Liver (tissue), 9 donors: ENCODE data around the gene NPAS4. TPM values are rescaled to one million over a fixed set of nuclear protein-coding genes. Genes with fewer than 3 reads are reported as not detected.

ENCODE experiments used
- DNase-seq: peaks from one replicate; pipeline ENCODE4 v3.0.0-alpha.2; 2017; ENCODE audit warnings: low spot score
- H3K27ac ChIP-seq, 2 donors: one replicate each; pipeline ENCODE4 v1.7.0; 2013; ENCODE audit warnings: inconsistent platforms in 2 of 2, low read length in 2 of 2, control low read depth in 1 of 2, low read depth in 1 of 2, mild to moderate bottlenecking in 1 of 2
- H3K27me3 ChIP-seq, 4 donors: one replicate each; pipeline versions ENCODE4 v1.6.1 to v1.7.0; 2013; ENCODE audit warnings: low read length in 3 of 4, inconsistent platforms in 1 of 4, mild to moderate bottlenecking in 1 of 4, moderate library complexity in 1 of 4; ENCODE audit not compliant: control insufficient read depth in 4 of 4, insufficient read depth in 4 of 4
- H3K36me3 ChIP-seq, 4 donors: one replicate each; pipeline versions ENCODE4 v1.6.1 to v1.7.0; 2013; ENCODE audit warnings: low read length in 3 of 4, mild to moderate bottlenecking in 3 of 4, low read depth in 1 of 4, moderate library complexity in 1 of 4; ENCODE audit not compliant: control insufficient read depth in 4 of 4, insufficient read depth in 3 of 4
- H3K4me1 ChIP-seq, 4 donors: one replicate each; pipeline versions ENCODE4 v1.6.1 to v1.7.0; 2013; ENCODE audit warnings: low read length in 3 of 4, mild to moderate bottlenecking in 3 of 4, moderate library complexity in 1 of 4; ENCODE audit not compliant: control insufficient read depth in 4 of 4, insufficient read depth in 4 of 4
- H3K4me3 ChIP-seq, 3 donors: one replicate each; pipeline versions ENCODE4 v1.6.1 to v1.7.0; 2013; ENCODE audit warnings: low read length in 3 of 3, control low read depth in 1 of 3, low read depth in 1 of 3, mild to moderate bottlenecking in 1 of 3
- H3K9ac ChIP-seq, 2 donors: one replicate each; pipeline ENCODE4 v1.7.0; 2013; ENCODE audit warnings: low read length in 2 of 2, mild to moderate bottlenecking in 2 of 2, moderate library complexity in 2 of 2, control low read depth in 1 of 2, low read depth in 1 of 2
- H3K9me3 ChIP-seq, 4 donors: one replicate each; pipeline versions ENCODE4 v1.6.1 to v1.7.0; 2013; ENCODE audit warnings: low read length in 3 of 4; ENCODE audit not compliant: control insufficient read depth in 4 of 4
- EGR1 ChIP-seq, 2 donors: IDR thresholded peaks; 2 replicates each; pipeline ENCODE4 v1.6.1; 2016 to 2018; ENCODE audit warnings: antibody characterized with exemption in 2 of 2, low read depth in 2 of 2
- FOXA1 ChIP-seq: IDR thresholded peaks from 2 replicates; pipeline ENCODE4 v1.6.1; 2016; ENCODE audit warnings: antibody characterized with exemption
- FOXA2 ChIP-seq: IDR thresholded peaks from 2 replicates; pipeline ENCODE4 v1.6.1; 2016; ENCODE audit warnings: antibody characterized with exemption
- GABPA ChIP-seq, 2 donors: IDR thresholded peaks in 1 of 2; conservative IDR thresholded peaks in 1 of 2; 2 replicates each; pipeline ENCODE4 v1.6.1; 2016; ENCODE audit warnings: antibody characterized with exemption in 2 of 2, mild to moderate bottlenecking in 1 of 2, moderate library complexity in 1 of 2
- HNF4A ChIP-seq, 2 donors: conservative IDR thresholded peaks; 2 replicates each; pipeline ENCODE4 v1.6.1; 2016; ENCODE audit warnings: antibody characterized with exemption in 2 of 2, mild to moderate bottlenecking in 2 of 2
- HNF4G ChIP-seq: IDR thresholded peaks from 2 replicates; pipeline ENCODE4 v1.6.1; 2016; ENCODE audit warnings: antibody characterized with exemption
- JUND ChIP-seq, 2 donors: IDR thresholded peaks; 2 replicates each; pipeline ENCODE4 v1.6.1; 2016; ENCODE audit warnings: antibody characterized with exemption in 2 of 2
- NR2F2 ChIP-seq: IDR thresholded peaks from 2 replicates; pipeline ENCODE4 v1.6.1; 2016; ENCODE audit warnings: antibody characterized with exemption
- RAD21 ChIP-seq, 2 donors: IDR thresholded peaks; 2 replicates each; pipeline ENCODE4 v1.6.1; 2016; ENCODE audit warnings: antibody characterized with exemption in 2 of 2, mild to moderate bottlenecking in 2 of 2
- RXRA ChIP-seq, 2 donors: IDR thresholded peaks; 2 replicates each; pipeline ENCODE4 v1.6.1; 2017 to 2018; ENCODE audit warnings: antibody characterized with exemption in 2 of 2, mild to moderate bottlenecking in 1 of 2
- SP1 ChIP-seq: IDR thresholded peaks from 2 replicates; pipeline ENCODE4 v1.6.1; 2018; ENCODE audit warnings: antibody characterized with exemption, mild to moderate bottlenecking
- TAF1 ChIP-seq: conservative IDR thresholded peaks from 2 replicates; pipeline ENCODE4 v1.6.1; 2016; ENCODE audit warnings: antibody characterized with exemption, mild to moderate bottlenecking
- YY1 ChIP-seq: IDR thresholded peaks from 2 replicates; pipeline ENCODE4 v1.6.1; 2016; ENCODE audit warnings: antibody characterized with exemption, mild to moderate bottlenecking
- WGBS: extraction: QIAGEN DNeasy Blood & Tissue Kit; methylation state at CpG from one replicate; pipeline ENCODE4 v1.1.7; 2013; 5-methylcytosine and 5-hydroxymethylcytosine counted together
- polyA plus RNA-seq, 2 donors: library from polyadenylated mRNA; stranded (reverse) in 1 of 2; unstranded in 1 of 2; fragments of 200-250 nt in 1 of 2; fragments of >200 nt in 1 of 2; fragmentation: Nextera tagmentation in 1 of 2; extraction: Ambion mirVana in 1 of 2; gene quantifications; one replicate each; pipeline versions ENCODE4 v1.2.1 to v1.2.3, GENCODE V29; 2013 to 2015
- total RNA-seq, 2 donors: library from RNA; depleted of rRNA; stranded (reverse); fragments of >200 nt; gene quantifications; one replicate each; pipeline ENCODE4 v1.2.3, GENCODE V29; 2014
- TF ChIP-seq, protein P1 (sequence below): fragments of 150-350 bp; IDR thresholded peaks from 2 replicates; pipeline ENCODE4 v1.5.1; 2017; ENCODE audit warnings: improper control_type of control experiment, low read depth, low read length; ENCODE audit not compliant: missing input control
- TF ChIP-seq, protein P2 (sequence below): IDR thresholded peaks from 2 replicates; pipeline ENCODE4 v1.6.1; 2016; ENCODE audit warnings: antibody characterized with exemption
- TF ChIP-seq, protein P3 (sequence below): IDR thresholded peaks from 2 replicates; pipeline ENCODE4 v1.6.1; 2016; ENCODE audit warnings: antibody characterized with exemption
- TF ChIP-seq, protein P4 (sequence below): IDR thresholded peaks from 2 replicates; pipeline ENCODE4 v1.6.1; 2016; ENCODE audit warnings: antibody characterized with exemption
- TF ChIP-seq, protein P5 (sequence below): IDR thresholded peaks from 2 replicates; pipeline ENCODE4 v1.6.1; 2016; ENCODE audit warnings: antibody characterized with exemption, mild to moderate bottlenecking
- donor health status: healthy.
- donor health status: healthy.
- donor health status: healthy.
- donor health status: healthy.
- donor health status: healthy.

The NPAS4 gene
- total and polyA plus RNA-seq, 4 donors: 0.01 TPM; not detected in 3

DNA sequence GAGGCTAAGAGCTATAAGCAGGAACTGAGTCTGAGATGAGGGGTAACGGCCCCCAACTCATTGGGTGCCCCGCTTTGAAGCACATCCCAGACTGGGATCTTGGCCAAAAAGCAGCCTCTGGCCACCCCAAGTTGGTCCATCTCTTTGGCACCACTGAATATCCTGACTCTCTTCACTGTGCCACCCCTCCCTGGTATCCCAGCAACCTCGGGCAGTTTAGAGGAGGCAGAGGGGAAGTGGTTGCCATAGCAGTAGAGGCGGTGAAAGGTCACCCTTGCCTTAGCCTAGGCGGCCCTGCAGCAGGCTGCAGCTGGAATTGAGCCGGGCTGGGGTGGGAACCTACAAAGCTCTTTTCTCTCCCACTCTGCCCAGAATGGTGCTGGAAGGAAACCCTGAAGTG lies 46.9 kb downstream of the NPAS4 start:
- Histone ChIP-seq H3K4me1 (peaks cover 4 to 16% (median 10%) of the 10 kb centered on the region in 4 donors), H3K4me3 (peak overlapping the region in 1 of 3 donors; percentile 28), H3K9ac (no peak overlapping the region), H3K27me3 (no peaks in the 10 kb centered on the region), H3K9me3 (no peaks in the 10 kb centered on the region), H3K27ac (no peak overlapping the region), H3K36me3 (peaks cover 0 to 5% (median 0%) of the 10 kb centered on the region in 4 donors)
- no peak for DNase-seq
- WGBS: 38% methylated on average over 6 of the region's 6 CpGs
- TF ChIP-seq, protein P1, sequence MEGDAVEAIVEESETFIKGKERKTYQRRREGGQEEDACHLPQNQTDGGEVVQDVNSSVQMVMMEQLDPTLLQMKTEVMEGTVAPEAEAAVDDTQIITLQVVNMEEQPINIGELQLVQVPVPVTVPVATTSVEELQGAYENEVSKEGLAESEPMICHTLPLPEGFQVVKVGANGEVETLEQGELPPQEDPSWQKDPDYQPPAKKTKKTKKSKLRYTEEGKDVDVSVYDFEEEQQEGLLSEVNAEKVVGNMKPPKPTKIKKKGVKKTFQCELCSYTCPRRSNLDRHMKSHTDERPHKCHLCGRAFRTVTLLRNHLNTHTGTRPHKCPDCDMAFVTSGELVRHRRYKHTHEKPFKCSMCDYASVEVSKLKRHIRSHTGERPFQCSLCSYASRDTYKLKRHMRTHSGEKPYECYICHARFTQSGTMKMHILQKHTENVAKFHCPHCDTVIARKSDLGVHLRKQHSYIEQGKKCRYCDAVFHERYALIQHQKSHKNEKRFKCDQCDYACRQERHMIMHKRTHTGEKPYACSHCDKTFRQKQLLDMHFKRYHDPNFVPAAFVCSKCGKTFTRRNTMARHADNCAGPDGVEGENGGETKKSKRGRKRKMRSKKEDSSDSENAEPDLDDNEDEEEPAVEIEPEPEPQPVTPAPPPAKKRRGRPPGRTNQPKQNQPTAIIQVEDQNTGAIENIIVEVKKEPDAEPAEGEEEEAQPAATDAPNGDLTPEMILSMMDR: no peak
- TF ChIP-seq HNF4A (conservative IDR thresholded peaks at IDR 0.05) (no peak), RXRA (IDR thresholded peaks at IDR 0.05) (no peak), TAF1 (no peak), EGR1 (IDR thresholded peaks at IDR 0.05; ENCODE audit: low read depth in 2 of 2) (no peak), FOXA2 (no peak), JUND (IDR thresholded peaks at IDR 0.05) (no peak), YY1 (no peak), GABPA (IDR thresholded peaks at IDR 0.05 in 1 of 2, conservative IDR thresholded peaks at IDR 0.05 in 1 of 2) (no peak), FOXA1 (no peak), SP1 (no peak), HNF4G (no peak)
- TF ChIP-seq, protein P2, sequence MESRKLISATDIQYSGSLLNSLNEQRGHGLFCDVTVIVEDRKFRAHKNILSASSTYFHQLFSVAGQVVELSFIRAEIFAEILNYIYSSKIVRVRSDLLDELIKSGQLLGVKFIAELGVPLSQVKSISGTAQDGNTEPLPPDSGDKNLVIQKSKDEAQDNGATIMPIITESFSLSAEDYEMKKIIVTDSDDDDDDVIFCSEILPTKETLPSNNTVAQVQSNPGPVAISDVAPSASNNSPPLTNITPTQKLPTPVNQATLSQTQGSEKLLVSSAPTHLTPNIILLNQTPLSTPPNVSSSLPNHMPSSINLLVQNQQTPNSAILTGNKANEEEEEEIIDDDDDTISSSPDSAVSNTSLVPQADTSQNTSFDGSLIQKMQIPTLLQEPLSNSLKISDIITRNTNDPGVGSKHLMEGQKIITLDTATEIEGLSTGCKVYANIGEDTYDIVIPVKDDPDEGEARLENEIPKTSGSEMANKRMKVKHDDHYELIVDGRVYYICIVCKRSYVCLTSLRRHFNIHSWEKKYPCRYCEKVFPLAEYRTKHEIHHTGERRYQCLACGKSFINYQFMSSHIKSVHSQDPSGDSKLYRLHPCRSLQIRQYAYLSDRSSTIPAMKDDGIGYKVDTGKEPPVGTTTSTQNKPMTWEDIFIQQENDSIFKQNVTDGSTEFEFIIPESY: no peak
- TF ChIP-seq, protein P3, sequence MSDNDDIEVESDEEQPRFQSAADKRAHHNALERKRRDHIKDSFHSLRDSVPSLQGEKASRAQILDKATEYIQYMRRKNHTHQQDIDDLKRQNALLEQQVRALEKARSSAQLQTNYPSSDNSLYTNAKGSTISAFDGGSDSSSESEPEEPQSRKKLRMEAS: no peak
- TF ChIP-seq, protein P4, sequence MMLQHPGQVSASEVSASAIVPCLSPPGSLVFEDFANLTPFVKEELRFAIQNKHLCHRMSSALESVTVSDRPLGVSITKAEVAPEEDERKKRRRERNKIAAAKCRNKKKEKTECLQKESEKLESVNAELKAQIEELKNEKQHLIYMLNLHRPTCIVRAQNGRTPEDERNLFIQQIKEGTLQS: no peak

DNA sequence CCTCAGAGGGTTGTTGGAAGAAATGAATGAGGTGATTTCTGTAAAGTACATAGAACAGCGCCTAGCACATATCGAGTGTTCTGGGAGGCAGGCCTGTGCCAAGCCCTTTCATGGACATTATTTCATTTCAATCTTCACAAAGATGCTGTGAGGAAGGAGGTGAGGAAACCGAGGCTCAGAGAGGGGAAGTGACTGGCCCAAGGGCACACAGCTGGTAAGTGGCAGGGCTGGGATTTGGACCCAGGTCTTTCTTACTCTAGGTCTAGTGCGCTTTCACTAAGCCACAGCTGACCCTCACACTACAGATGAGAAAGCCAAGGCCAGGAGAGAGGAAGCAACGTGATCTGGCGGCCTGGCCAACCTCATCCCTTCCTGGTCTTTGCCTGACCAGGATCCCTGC lies 47.9 kb downstream of the NPAS4 start:
- DNase-seq: no peak
- Histone ChIP-seq H3K9ac (no peak overlapping the region), H3K27ac (no peak overlapping the region), H3K4me1 (peaks cover 4 to 16% (median 10%) of the 10 kb centered on the region in 4 donors), H3K4me3 (no peak overlapping the region), H3K9me3 (no peaks in the 10 kb centered on the region), H3K27me3 (no peaks in the 10 kb centered on the region), H3K36me3 (peaks cover 0 to 5% (median 0%) of the 10 kb centered on the region in 4 donors)
- TF ChIP-seq RAD21 (IDR thresholded peaks at IDR 0.05) (no peak), NR2F2 (no peak), HNF4A (conservative IDR thresholded peaks at IDR 0.05) (no peak), FOXA2 (no peak), JUND (IDR thresholded peaks at IDR 0.05) (no peak), TAF1 (no peak), EGR1 (IDR thresholded peaks at IDR 0.05; ENCODE audit: low read depth in 2 of 2) (no peak), RXRA (IDR thresholded peaks at IDR 0.05) (no peak), YY1 (no peak), FOXA1 (no peak)
- TF ChIP-seq, protein P1: no peak
- TF ChIP-seq, protein P5, sequence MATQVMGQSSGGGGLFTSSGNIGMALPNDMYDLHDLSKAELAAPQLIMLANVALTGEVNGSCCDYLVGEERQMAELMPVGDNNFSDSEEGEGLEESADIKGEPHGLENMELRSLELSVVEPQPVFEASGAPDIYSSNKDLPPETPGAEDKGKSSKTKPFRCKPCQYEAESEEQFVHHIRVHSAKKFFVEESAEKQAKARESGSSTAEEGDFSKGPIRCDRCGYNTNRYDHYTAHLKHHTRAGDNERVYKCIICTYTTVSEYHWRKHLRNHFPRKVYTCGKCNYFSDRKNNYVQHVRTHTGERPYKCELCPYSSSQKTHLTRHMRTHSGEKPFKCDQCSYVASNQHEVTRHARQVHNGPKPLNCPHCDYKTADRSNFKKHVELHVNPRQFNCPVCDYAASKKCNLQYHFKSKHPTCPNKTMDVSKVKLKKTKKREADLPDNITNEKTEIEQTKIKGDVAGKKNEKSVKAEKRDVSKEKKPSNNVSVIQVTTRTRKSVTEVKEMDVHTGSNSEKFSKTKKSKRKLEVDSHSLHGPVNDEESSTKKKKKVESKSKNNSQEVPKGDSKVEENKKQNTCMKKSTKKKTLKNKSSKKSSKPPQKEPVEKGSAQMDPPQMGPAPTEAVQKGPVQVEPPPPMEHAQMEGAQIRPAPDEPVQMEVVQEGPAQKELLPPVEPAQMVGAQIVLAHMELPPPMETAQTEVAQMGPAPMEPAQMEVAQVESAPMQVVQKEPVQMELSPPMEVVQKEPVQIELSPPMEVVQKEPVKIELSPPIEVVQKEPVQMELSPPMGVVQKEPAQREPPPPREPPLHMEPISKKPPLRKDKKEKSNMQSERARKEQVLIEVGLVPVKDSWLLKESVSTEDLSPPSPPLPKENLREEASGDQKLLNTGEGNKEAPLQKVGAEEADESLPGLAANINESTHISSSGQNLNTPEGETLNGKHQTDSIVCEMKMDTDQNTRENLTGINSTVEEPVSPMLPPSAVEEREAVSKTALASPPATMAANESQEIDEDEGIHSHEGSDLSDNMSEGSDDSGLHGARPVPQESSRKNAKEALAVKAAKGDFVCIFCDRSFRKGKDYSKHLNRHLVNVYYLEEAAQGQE: no peak
- 91% methylated on average over 6 of the region's 6 CpGs for WGBS
